ENCODE measurements around the gene CEBPZOS.

CEBPZOS gene

DNA sequence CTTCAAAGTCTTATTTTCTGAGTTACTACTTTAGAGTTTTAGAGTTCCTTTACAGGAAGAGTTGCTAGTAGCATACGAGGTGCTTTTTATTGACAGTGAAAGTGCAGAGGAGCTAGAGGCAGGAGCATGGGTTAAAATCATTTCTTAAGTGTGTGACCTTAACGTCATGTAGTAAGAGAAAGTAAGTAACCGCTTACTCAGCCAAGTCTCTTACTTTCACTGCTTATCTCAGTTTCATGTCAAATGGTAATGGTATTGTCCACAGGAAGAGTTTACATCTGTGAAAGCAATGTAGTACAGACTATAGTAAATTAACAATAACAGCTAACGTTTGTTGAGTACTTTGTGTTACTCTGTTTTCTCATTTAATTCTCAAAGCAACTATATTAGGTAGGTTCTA, 47.7 kb downstream of the CEBPZOS start:
- DNase-seq, result no peak

DNA sequence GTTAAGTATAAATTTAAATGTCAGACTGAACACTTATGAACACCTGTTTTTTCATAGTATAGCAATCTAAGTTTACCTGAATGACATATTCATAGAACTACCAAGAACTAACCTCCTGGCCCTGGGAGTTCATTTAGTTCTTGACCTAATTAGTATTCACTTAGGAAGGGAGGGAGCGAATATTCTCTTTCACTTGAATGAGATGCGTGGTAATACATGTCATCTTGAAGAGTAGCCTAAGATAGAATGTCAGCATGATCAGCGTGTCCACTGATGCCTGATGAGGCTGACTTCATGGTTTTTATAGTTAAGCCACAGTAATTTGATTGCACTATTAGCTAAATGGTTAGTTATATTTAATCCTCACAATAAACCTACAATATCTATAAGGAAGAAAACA, 48.5 kb downstream of the CEBPZOS start:
- no peak for DNase-seq

DNA sequence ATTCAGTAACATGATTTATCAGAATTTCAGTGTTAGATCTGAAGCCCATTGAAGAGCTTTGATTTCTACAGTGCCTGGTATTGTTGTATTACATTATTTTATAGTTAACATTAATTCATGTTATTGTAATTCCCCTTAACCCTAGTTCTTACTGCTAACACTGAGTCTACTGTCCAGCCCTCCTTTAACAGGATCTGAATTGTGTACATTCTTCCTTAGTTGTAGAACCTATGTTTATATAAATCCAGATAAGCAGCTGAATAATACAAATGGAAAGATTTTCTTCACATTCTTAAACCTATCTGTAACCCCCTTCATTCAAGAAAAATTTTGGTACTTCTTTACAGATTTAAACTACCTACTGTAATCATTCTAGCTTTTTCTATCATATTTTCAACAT, 49.9 kb downstream of the CEBPZOS start:
- no peak for DNase-seq

DNA sequence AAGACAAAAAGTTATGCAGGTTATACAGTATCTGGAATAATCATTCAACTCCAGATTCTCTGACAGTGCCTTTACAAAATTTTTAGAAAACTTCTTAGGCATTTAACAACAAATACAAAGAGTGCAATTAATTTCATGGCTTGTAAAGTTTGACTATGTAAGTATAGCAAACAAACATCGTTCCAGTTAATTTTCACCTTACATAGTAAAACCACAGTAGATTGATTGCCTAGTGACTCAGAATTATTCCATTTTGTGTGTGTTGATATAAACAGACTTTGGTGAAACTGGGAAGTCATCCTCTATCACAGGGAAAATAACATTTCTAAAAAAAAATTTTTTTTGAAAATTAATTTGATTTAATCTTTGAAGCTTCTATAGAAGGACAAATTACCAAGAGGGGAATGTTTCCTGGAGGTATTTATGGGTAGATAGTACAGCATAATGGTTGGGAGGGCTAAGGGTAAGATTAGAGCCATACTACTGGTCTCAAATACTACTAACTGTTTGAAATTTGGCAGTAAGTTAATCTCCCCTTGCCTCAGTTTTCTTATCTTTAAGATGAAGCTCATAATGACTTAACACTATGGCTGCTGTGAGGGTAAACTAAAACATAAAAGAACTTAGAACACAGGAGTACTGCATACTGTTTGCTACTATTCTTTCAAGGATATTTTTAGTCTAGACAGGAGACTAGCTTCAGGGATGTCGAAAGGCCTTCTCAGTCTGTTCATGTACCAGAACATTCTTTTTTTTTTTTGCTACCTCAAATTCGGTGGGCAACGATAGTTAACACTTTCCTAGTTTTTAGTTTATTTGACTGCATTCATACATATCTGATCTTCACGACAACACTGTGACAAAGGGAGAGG, 54.8 kb downstream of the CEBPZOS start:
- DNase-seq, result no peak

Measured in activated gamma-delta T cell (primary cell).